Transverse colon (tissue), 4 donors: ENCODE data around the gene CDK8. TPM values are rescaled to one million over a fixed set of nuclear protein-coding genes. Genes with fewer than 3 reads are reported as not detected.

Experiments used
- DNase-seq: peaks from one replicate; pipeline ENCODE4 v3.0.0-alpha.2; 2019
- H3K27ac ChIP-seq, 4 donors: fragments of 200-600 bp; sonication (generic); 2 replicates each; pipeline ENCODE4 v1.5.1; 2016 to 2018; ENCODE audit warnings: inconsistent platforms in 4 of 4
- H3K27me3 ChIP-seq: fragments of 200-600 bp; sonication (generic); 2 replicates; pipeline ENCODE4 v1.5.1; 2017; ENCODE audit warnings: inconsistent platforms
- H3K36me3 ChIP-seq, 4 donors: fragments of 200-600 bp; sonication (generic); 2 replicates each; pipeline ENCODE4 v1.5.1; 2017 to 2019; ENCODE audit warnings: inconsistent platforms in 4 of 4
- H3K4me1 ChIP-seq, 4 donors: fragments of 200-600 bp; sonication (generic); 2 replicates each; pipeline ENCODE4 v1.5.1; 2017 to 2020; ENCODE audit warnings: inconsistent platforms in 4 of 4
- H3K4me3 ChIP-seq, 4 donors: fragments of 200-600 bp; sonication (generic); 1 replicate in 1 of 4; 2 replicates in 3 of 4; pipeline versions ENCODE4 v1.5.1 to v1.6.1; 2017 to 2019; ENCODE audit warnings: inconsistent platforms in 4 of 4
- H3K9me3 ChIP-seq, 2 donors: fragments of 200-600 bp; sonication (generic); 2 replicates each; pipeline ENCODE4 v1.5.1; 2017 to 2019; ENCODE audit warnings: inconsistent platforms in 2 of 2
- EP300 ChIP-seq: sonication (generic); formaldehyde crosslinking; IDR thresholded peaks from one replicate; pipeline ENCODE4 v1.6.1; 2017; ENCODE audit warnings: antibody characterized with exemption, low read depth
- POLR2A ChIP-seq: fragments of 450-650 bp; IDR thresholded peaks from one replicate; pipeline ENCODE4 v1.6.1; 2016; ENCODE audit warnings: antibody characterized with exemption, mild to moderate bottlenecking, moderate library complexity
- POLR2AphosphoS5 ChIP-seq, 3 donors: sonication (generic); formaldehyde crosslinking; IDR thresholded peaks; one replicate each; pipeline ENCODE4 v1.6.1; 2016; ENCODE audit warnings: antibody characterized with exemption in 3 of 3
- WGBS, 2 donors: methylation state at CpG; one replicate each; pipeline ENCODE4 v1.1.5; 2018; ENCODE audit warnings: low coverage in 1 of 2; 5-methylcytosine and 5-hydroxymethylcytosine counted together
- in situ Hi-C, 4 donors: fragments of 200-750 bp; cut with MboI; loops; one replicate each; pipeline versions ENCODE4 v1.15.0 to v1.15.1; 2017; ENCODE audit warnings: low sequenced_read_pairs in 3 of 4, low pct_ligation_motif_present in 1 of 4, low pct_unique_long_range_greater_than_20kb in 1 of 4
- intact Hi-C: fragments of 100-400 bp; cut with DNase I; formaldehyde crosslinking; loops from one replicate; pipeline ENCODE4 v1.15.1; 2023; ENCODE audit warnings: low total_unique reads
- total RNA-seq, 4 donors: library from RNA; depleted of rRNA; stranded (reverse); fragments of >200 nt; gene quantifications; one replicate each; pipeline ENCODE4 v1.1.0, GENCODE V29; 2016
- TF ChIP-seq, protein P1 (sequence below), 5 experiments: fragments of 200-600 bp in 3 of 5; fragments of 450-650 bp in 2 of 5; sonication (generic) in 3 of 5; IDR thresholded peaks; 1 replicate in 2 of 5; 2 replicates in 3 of 5; pipeline ENCODE4 v1.5.1; 2016 to 2017; ENCODE audit warnings: antibody characterized with exemption in 5 of 5, inconsistent platforms in 3 of 5, mild to moderate bottlenecking in 2 of 5, moderate library complexity in 1 of 5

The CDK8 gene
- total RNA-seq, 4 donors from 2014 or later: 8.6 to 37.4 (median 22.3) TPM

DNA sequence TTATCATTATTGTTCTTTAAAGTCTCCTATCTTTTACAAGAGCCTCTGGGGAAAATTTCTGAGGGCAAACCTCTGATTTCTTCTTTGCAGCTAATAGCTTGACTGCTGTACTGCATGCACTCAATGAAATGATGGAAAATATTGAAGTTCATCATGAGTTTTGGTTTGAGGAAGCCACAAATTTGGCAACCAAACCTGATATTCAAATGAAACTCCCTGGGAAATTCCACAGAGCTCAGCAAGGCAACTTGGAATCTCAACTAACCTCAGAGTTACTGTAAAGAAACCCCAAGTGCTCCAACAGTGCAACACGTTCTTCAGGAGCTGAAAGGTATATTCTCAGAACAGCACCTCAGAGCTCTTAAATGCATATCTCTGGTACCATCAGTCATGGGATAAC lies 17.6 kb upstream of the CDK8 start:
- Histone ChIP-seq H3K36me3 (no peaks in the 10 kb centered on the region), H3K27me3 (no peaks in the 10 kb centered on the region), H3K4me3 (no peak overlapping the region), H3K9me3 (no peaks in the 10 kb centered on the region), H3K27ac (no peak overlapping the region), H3K4me1 (no peaks in the 10 kb centered on the region)
- intact Hi-C loops (no loop called here), in situ Hi-C loops (no loop called here)
- 45% methylated on average over 1 of the region's 1 CpG; no CpG with 5 or more reads in 1 of the 2 donors for WGBS, 2 donors
- DNase-seq: no peak
- TF ChIP-seq, protein P1, sequence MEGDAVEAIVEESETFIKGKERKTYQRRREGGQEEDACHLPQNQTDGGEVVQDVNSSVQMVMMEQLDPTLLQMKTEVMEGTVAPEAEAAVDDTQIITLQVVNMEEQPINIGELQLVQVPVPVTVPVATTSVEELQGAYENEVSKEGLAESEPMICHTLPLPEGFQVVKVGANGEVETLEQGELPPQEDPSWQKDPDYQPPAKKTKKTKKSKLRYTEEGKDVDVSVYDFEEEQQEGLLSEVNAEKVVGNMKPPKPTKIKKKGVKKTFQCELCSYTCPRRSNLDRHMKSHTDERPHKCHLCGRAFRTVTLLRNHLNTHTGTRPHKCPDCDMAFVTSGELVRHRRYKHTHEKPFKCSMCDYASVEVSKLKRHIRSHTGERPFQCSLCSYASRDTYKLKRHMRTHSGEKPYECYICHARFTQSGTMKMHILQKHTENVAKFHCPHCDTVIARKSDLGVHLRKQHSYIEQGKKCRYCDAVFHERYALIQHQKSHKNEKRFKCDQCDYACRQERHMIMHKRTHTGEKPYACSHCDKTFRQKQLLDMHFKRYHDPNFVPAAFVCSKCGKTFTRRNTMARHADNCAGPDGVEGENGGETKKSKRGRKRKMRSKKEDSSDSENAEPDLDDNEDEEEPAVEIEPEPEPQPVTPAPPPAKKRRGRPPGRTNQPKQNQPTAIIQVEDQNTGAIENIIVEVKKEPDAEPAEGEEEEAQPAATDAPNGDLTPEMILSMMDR (IDR thresholded peaks at IDR 0.05): no peak
- no peak for TF ChIP-seq EP300
- no peak for TF ChIP-seq POLR2A
- no peak for TF ChIP-seq POLR2AphosphoS5 (IDR thresholded peaks at IDR 0.05)

DNA sequence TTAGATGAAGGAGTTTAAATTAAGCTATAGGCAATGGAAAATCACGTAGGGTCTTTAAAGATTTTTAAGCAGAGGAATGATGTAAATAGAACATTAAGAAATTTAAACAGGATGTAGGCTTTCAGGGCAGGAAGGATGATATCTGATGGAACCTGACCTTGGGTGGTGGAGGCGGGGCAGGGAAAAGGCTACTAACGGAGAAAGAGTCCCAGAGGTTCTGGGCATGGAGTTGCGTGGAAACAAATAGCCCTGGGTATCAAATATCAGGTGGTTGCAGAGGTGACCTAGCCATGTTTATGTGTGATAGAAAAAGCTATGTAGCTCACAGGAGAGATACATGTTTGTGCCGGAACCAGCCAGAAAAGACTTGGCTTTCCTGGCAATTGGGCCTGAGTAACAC lies 7.8 kb upstream of the CDK8 start:
- no peak overlapping the region for H3K27ac ChIP-seq
- TF ChIP-seq POLR2AphosphoS5 (IDR thresholded peaks at IDR 0.05): no peak
- TF ChIP-seq EP300: no peak
- no peak for TF ChIP-seq POLR2A
- TF ChIP-seq, protein P1 (IDR thresholded peaks at IDR 0.05): no peak
- in situ Hi-C loops (no loop called here), intact Hi-C loops (no loop called here)
- no peak for DNase-seq
- H3K36me3 ChIP-seq: no peaks in the 10 kb centered on the region
- no peaks in the 10 kb centered on the region for H3K27me3 ChIP-seq
- H3K4me1 ChIP-seq: no peaks in the 10 kb centered on the region
- 74 to 81% methylated on average over 3 to 5 of the region's 5 CpGs for WGBS, 2 donors
- peaks cover 0 to 7% of the 10 kb centered on the region in 2 donors for H3K9me3 ChIP-seq
- H3K4me3 ChIP-seq: no peak overlapping the region

DNA sequence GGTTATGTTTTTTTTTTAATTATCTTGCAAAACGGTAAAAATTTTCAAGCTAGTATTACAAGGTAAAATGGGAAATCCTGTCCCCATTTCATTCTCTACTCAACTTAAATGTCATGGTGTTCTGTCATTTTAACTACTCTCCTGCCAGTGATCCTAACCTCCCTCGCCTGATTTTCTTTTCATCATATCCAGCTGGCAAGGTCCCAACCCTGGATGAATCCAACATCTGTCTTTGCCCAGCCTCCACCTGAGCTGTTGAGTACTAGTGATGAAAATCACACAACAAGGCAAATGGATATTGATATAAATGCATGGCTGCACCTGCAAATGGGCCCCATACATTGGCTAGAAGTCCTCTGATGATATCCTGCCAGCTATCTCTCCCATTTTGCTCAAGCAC lies 6.9 kb upstream of the CDK8 start:
- WGBS, 2 donors: 71 to 74% methylated on average over 2 of the region's 2 CpGs
- Histone ChIP-seq H3K27ac (no peak overlapping the region), H3K36me3 (no peaks in the 10 kb centered on the region), H3K4me1 (no peaks in the 10 kb centered on the region), H3K9me3 (peaks cover 0 to 7% of the 10 kb centered on the region in 2 donors), H3K4me3 (no peak overlapping the region), H3K27me3 (no peaks in the 10 kb centered on the region)
- DNase-seq: no peak
- in situ Hi-C loops: no loop called here
- TF ChIP-seq POLR2A (no peak), POLR2AphosphoS5 (IDR thresholded peaks at IDR 0.05) (no peak), EP300 (no peak)
- TF ChIP-seq, protein P1 (IDR thresholded peaks at IDR 0.05): no peak
- intact Hi-C loops: no loop called here

DNA sequence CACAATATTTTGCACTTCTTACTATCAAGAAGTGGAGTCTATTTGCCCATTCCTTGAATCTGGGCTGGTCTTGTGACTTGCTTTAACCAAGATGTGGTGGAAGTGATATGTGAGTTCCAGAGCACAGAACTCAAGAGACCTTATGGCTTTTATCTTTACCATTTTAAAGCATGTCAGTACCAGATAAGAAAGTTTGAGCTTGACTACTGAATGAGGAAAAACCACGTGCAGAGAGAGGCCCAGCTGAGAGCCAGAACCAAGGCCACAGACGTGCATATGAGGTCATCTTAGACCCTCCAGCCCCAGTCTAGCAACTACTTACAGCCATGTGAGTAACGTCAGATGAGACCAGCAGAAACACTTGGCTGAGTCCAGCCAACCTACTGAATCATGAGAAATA lies 6.3 kb upstream of the CDK8 start:
- H3K27me3 ChIP-seq: no peaks in the 10 kb centered on the region
- H3K9me3 ChIP-seq: peaks cover 0 to under 1% of the 10 kb centered on the region in 2 donors
- no peak for DNase-seq
- no peak overlapping the region for H3K4me3 ChIP-seq
- H3K27ac ChIP-seq: no peak overlapping the region
- WGBS, 2 donors: 42 to 67% methylated on average over 3 of the region's 3 CpGs
- intact Hi-C loops (no loop called here), in situ Hi-C loops (no loop called here)
- H3K4me1 ChIP-seq: no peaks in the 10 kb centered on the region
- no peak for TF ChIP-seq EP300
- TF ChIP-seq, protein P1 (IDR thresholded peaks at IDR 0.05): no peak
- TF ChIP-seq POLR2AphosphoS5 (IDR thresholded peaks at IDR 0.05): no peak
- TF ChIP-seq POLR2A: no peak
- no peaks in the 10 kb centered on the region for H3K36me3 ChIP-seq
